H1 (cell line): ENCODE results near the gene PSG1. TPM values are rescaled to one million over a fixed set of nuclear protein-coding genes. Genes with fewer than 3 reads are reported as not detected.
"Not testable (repeated sequence)": the region's sequence is repeated elsewhere in the genome, so short reads cannot be mapped to it uniquely, and the experiment has no call there.

Experiments used
- CTCF ChIA-PET: fragments of 300-600 bp; sonication (Branson Sonifier 250); formaldehyde crosslinking; loops from one replicate; lab custom pipeline; 2021; ENCODE audit not compliant: partially characterized antibody; lab: Charles Lee
- POLR2A ChIA-PET: fragments of 300-600 bp; sonication (Branson Sonifier 250); formaldehyde crosslinking; loops from one replicate; lab custom pipeline; 2021; ENCODE audit warnings: inconsistent platforms; ENCODE audit not compliant: partially characterized antibody; lab: Charles Lee
- DNase-seq, 2 experiments: peaks; one replicate each; pipeline versions ENCODE4 v3.0.0 to v3.0.0-alpha.2; 2010 to 2022; ENCODE audit warnings: low spot score in 2 of 2, low read depth in 1 of 2, mixed read lengths in 1 of 2
- FAIRE-seq: peaks from 2 replicates; lab custom pipeline; 2011; peaks lifted over from hg19 to GRCh38; lab: Jason Lieb, UNC
- H2AFZ ChIP-seq: 2 replicates; pipeline ENCODE4 v1.8.1; 2012; ENCODE audit warnings: low read length, inconsistent platforms
- H2AK5ac ChIP-seq: 2 replicates; pipeline ENCODE4 v1.6.1; 2013; ENCODE audit warnings: low read depth, low read length
- H2BK120ac ChIP-seq: replicated peaks from 2 replicates; pipeline ENCODE3; 2013; ENCODE audit warnings: low read depth, low read length, inconsistent platforms
- H2BK12ac ChIP-seq: 2 replicates; pipeline ENCODE4 v1.6.1; 2013; ENCODE audit warnings: low read depth, low read length
- H2BK15ac ChIP-seq: 2 replicates; pipeline ENCODE4 v1.6.1; 2013; ENCODE audit warnings: low read length
- H2BK20ac ChIP-seq: 2 replicates; pipeline ENCODE4 v1.6.1; 2013; ENCODE audit warnings: low read length
- H2BK5ac ChIP-seq: 2 replicates; pipeline ENCODE4 v1.6.1; 2013; ENCODE audit warnings: low read depth, low read length
- H3K14ac ChIP-seq: 2 replicates; pipeline ENCODE4 v1.6.1; 2013; ENCODE audit warnings: inconsistent platforms; ENCODE audit not compliant: insufficient read length
- H3K18ac ChIP-seq: 2 replicates; pipeline ENCODE4 v1.6.1; 2013; ENCODE audit warnings: low read length; ENCODE audit errors: extremely low read depth
- H3K23ac ChIP-seq: 2 replicates; pipeline ENCODE4 v1.6.1; 2013; ENCODE audit warnings: inconsistent platforms; ENCODE audit not compliant: insufficient read length
- H3K23me2 ChIP-seq: 2 replicates; pipeline ENCODE4 v1.6.1; 2013; ENCODE audit warnings: low read depth, low read length
- H3K27ac ChIP-seq: 2 replicates; pipeline ENCODE4 v1.6.1; 2011; ENCODE audit warnings: low read depth, low read length, inconsistent platforms
- H3K27me3 ChIP-seq, 4 experiments: replicated peaks in 1 of 4; 1 replicate in 1 of 4; 2 replicates in 3 of 4; pipeline versions ENCODE4 v1.6.1 to v1.8.1; 2011 to 2013; ENCODE audit warnings: low read length in 3 of 4, mild to moderate bottlenecking in 3 of 4, inconsistent platforms in 2 of 4, mixed read lengths in 2 of 4, moderate library complexity in 1 of 4; ENCODE audit not compliant: control insufficient read depth in 3 of 4, insufficient read depth in 3 of 4; ENCODE audit errors: extremely low read depth in 1 of 4
- H3K36me3 ChIP-seq, 4 experiments: 2 replicates each; pipeline versions ENCODE4 v1.6.1 to v1.8.1; 2011 to 2013; ENCODE audit warnings: mild to moderate bottlenecking in 4 of 4, low read length in 3 of 4, moderate library complexity in 2 of 4, control low read depth in 1 of 4, inconsistent platforms in 1 of 4; ENCODE audit not compliant: insufficient read depth in 4 of 4, control insufficient read depth in 2 of 4
- H3K4ac ChIP-seq: replicated peaks from 2 replicates; pipeline ENCODE3; 2013; ENCODE audit warnings: low read length, low read depth, mixed read lengths, inconsistent platforms; ENCODE audit not compliant: insufficient read length
- H3K4me1 ChIP-seq, 4 experiments: replicated peaks in 1 of 4; 1 replicate in 1 of 4; 2 replicates in 3 of 4; pipeline versions ENCODE4 v1.6.1 to v1.8.1; 2011 to 2013; ENCODE audit warnings: low read length in 3 of 4, inconsistent platforms in 2 of 4, mixed read lengths in 1 of 4; ENCODE audit not compliant: insufficient read depth in 4 of 4, control insufficient read depth in 3 of 4
- H3K4me2 ChIP-seq, 2 experiments: 2 replicates each; pipeline versions ENCODE4 v1.6.1 to v1.8.1; 2011 to 2013; ENCODE audit warnings: low read depth in 2 of 2, low read length in 2 of 2, control low read depth in 1 of 2, inconsistent platforms in 1 of 2, mild to moderate bottlenecking in 1 of 2; ENCODE audit not compliant: insufficient read depth in 1 of 2
- H3K4me3 ChIP-seq, 4 experiments: fragments of 200-600, 300-600 bp in 1 of 4; sonication (generic), shearing (Covaris generic), sonication (Bioruptor Twin) in 1 of 4; 2 replicates each; pipeline versions ENCODE4 v1.5.1 to v1.8.1; 2011 to 2016; ENCODE audit warnings: low read length in 4 of 4, low read depth in 3 of 4, control low read depth in 2 of 4, inconsistent platforms in 2 of 4, mild to moderate bottlenecking in 2 of 4, mixed read lengths in 1 of 4, moderate library complexity in 1 of 4; ENCODE audit not compliant: insufficient read depth in 2 of 4; ENCODE audit errors: extremely low read depth in 1 of 4
- H3K56ac ChIP-seq: replicated peaks from 2 replicates; pipeline ENCODE3; 2013; ENCODE audit warnings: low read depth, mild to moderate bottlenecking, mixed read lengths, low read length, inconsistent platforms; ENCODE audit not compliant: insufficient read length
- H3K79me1 ChIP-seq: 2 replicates; pipeline ENCODE4 v1.6.1; 2013; ENCODE audit warnings: low read depth, low read length, control low read depth
- H3K79me2 ChIP-seq, 2 experiments: 2 replicates each; pipeline versions ENCODE4 v1.6.1 to v1.8.1; 2012 to 2013; ENCODE audit warnings: low read length in 2 of 2, mild to moderate bottlenecking in 2 of 2, inconsistent platforms in 1 of 2; ENCODE audit not compliant: insufficient read depth in 2 of 2, control insufficient read depth in 1 of 2
- H3K9ac ChIP-seq, 4 experiments: replicated peaks in 1 of 4; 1 replicate in 1 of 4; 2 replicates in 3 of 4; pipeline versions ENCODE4 v1.6.1 to v1.8.1; 2011 to 2013; ENCODE audit warnings: low read depth in 3 of 4, low read length in 3 of 4, control low read depth in 2 of 4, mild to moderate bottlenecking in 2 of 4, moderate library complexity in 2 of 4, inconsistent platforms in 1 of 4; ENCODE audit errors: extremely low read depth in 1 of 4
- H3K9me3 ChIP-seq, 2 experiments: 2 replicates each; pipeline versions ENCODE4 v1.6.1 to v1.8.1; 2012 to 2013; ENCODE audit warnings: mild to moderate bottlenecking in 2 of 2, moderate library complexity in 2 of 2, control low read depth in 1 of 2, inconsistent platforms in 1 of 2, low read depth in 1 of 2, low read length in 1 of 2, mixed read lengths in 1 of 2; ENCODE audit not compliant: insufficient read depth in 2 of 2
- H4K20me1 ChIP-seq, 2 experiments: replicated peaks in 1 of 2; 2 replicates each; pipeline versions ENCODE3 to v1.8.1; 2011 to 2013; ENCODE audit warnings: inconsistent platforms in 2 of 2, low read length in 2 of 2, mild to moderate bottlenecking in 1 of 2; ENCODE audit not compliant: insufficient read depth in 2 of 2, control insufficient read depth in 1 of 2
- H4K5ac ChIP-seq: 2 replicates; pipeline ENCODE4 v1.6.1; 2013; ENCODE audit warnings: low read length, low read depth, mixed read lengths, inconsistent platforms; ENCODE audit not compliant: insufficient read length
- H4K8ac ChIP-seq: 2 replicates; pipeline ENCODE4 v1.8.0; 2013; ENCODE audit warnings: mild to moderate bottlenecking, moderate library complexity, low read length, inconsistent platforms; ENCODE audit not compliant: insufficient read depth; ENCODE audit errors: extremely low read depth
- H4K91ac ChIP-seq: replicated peaks from 2 replicates; pipeline ENCODE3; 2013; ENCODE audit warnings: low read length, mixed read lengths, inconsistent platforms; ENCODE audit not compliant: insufficient read length
- CTCF ChIP-seq, 3 experiments: IDR thresholded peaks; 1 replicate in 2 of 3; 2 replicates in 1 of 3; pipeline versions ENCODE4 v1.5.1 to v1.6.1; 2011; ENCODE audit warnings: low read length in 3 of 3, mild to moderate bottlenecking in 3 of 3, inconsistent platforms in 2 of 3, low read depth in 1 of 3, moderate library complexity in 1 of 3; ENCODE audit not compliant: insufficient read depth in 1 of 3; ENCODE audit errors: control extremely low read depth in 1 of 3
- RAD21 ChIP-seq, 2 experiments: IDR thresholded peaks in 1 of 2; conservative IDR thresholded peaks in 1 of 2; 2 replicates each; pipeline ENCODE4 v1.6.1; 2011; ENCODE audit warnings: low read depth in 2 of 2, low read length in 2 of 2, improper control_type of control experiment in 1 of 2, inconsistent platforms in 1 of 2, mild to moderate bottlenecking in 1 of 2, moderate library complexity in 1 of 2
- WGBS, 2 experiments: shearing (Covaris generic) in 1 of 2; methylation state at CpG; one replicate each; pipeline versions ENCODE4 v1.1.6 to v1.1.7; 2013 to 2015; ENCODE audit warnings: low lambda C conversion rate in 2 of 2, mixed read lengths in 2 of 2, inconsistent platforms in 1 of 2, low coverage in 1 of 2, missing lambda C conversion rate in 1 of 2; ENCODE audit not compliant: insufficient replicate concordance in 2 of 2, insufficient coverage in 1 of 2, insufficient read length in 1 of 2; ENCODE audit errors: extremely low coverage in 1 of 2, missing lambda C conversion rate in 1 of 2; 5-methylcytosine and 5-hydroxymethylcytosine counted together
- polyA plus RNA-seq, 7 experiments: library from polyadenylated mRNA; depleted of rRNA in 3 of 7; stranded (reverse) in 5 of 7; unstranded in 2 of 7; fragments of >200 nt in 5 of 7; fragments of 200-250 nt in 2 of 7; gene quantifications; 1 replicate in 5 of 7; 2 replicates in 1 of 7; 4 replicates in 1 of 7; pipeline versions ENCODE4 v1.2.1 to v1.2.3, GENCODE V29; 2011 to 2013; ENCODE audit warnings: missing spikeins in 2 of 7, mixed read lengths in 2 of 7
- total RNA-seq: library from RNA; stranded (reverse); fragmentation: NEBNext Ultra II Directional; extraction: Animal tissue kit (Norgen Biotek cat#: 25700); gene quantifications from 2 replicates; pipeline ENCODE4 v1.2.1, GENCODE V29; 2021

The PSG1 gene
- total and polyA plus RNA-seq, 2 of the 8 experiments (the other 6 are each of a cell fraction or from before 2014, with no cell fraction given) = not detected

GRCh38 chr19:42923106-42923505 is 43.6 kb upstream of the PSG1 start:
- H3K9me3 ChIP-seq = peaks cover 30 to 57% of the 10 kb centered on the region in 2 experiments
- FAIRE-seq, H4K20me1 ChIP-seq, H3K56ac ChIP-seq, H3K79me2 ChIP-seq, H4K91ac ChIP-seq, H2BK20ac ChIP-seq, POLR2A ChIA-PET, H3K4me1 ChIP-seq, H3K27ac ChIP-seq, H4K5ac ChIP-seq, H3K23ac ChIP-seq, H3K23me2 ChIP-seq, H3K4me2 ChIP-seq, H3K9ac ChIP-seq, H2AK5ac ChIP-seq, H3K4me3 ChIP-seq, H3K4ac ChIP-seq, H2BK12ac ChIP-seq, H3K36me3 ChIP-seq, H2BK5ac ChIP-seq, H3K18ac ChIP-seq, H3K27me3 ChIP-seq, H3K14ac ChIP-seq, H2AFZ ChIP-seq, H3K79me1 ChIP-seq, H2BK120ac ChIP-seq, H4K8ac ChIP-seq, H2BK15ac ChIP-seq: not testable (repeated sequence)
- TF ChIP-seq CTCF (IDR thresholded peaks at IDR 0.05; ENCODE audit: control extremely low read depth in 1 of 3, insufficient read depth in 1 of 3, low read depth in 1 of 3, low read length in 3 of 3) (peak; percentile 28 to 56 (median 47); a peak in 3 of 4 replicates), RAD21 (IDR thresholded peaks at IDR 0.05 in 1 of 2, conservative IDR thresholded peaks at IDR 0.05 in 1 of 2; ENCODE audit: low read depth in 2 of 2, low read length in 2 of 2) (peak; percentile 25 to 29)
- CTCF ChIA-PET = interaction anchor here (1.2 to 1.3 kb wide), 3 partner anchors 9 to 144 kb away, joined by 3 read pairs; no protein-coding TSS in a partner anchor
- DNase-seq = peak in 1 of 2 experiments; percentile 50
- WGBS, 2 experiments = 60% methylated on average over 9 of the region's 9 CpGs; no CpG with 5 or more reads in 1 of the 2 experiments
